Lower leg skin (tissue), 3 donors: Measurements from ENCODE around the gene SLC35D1.

ENCODE experiments used
- CTCF ChIP-seq, 3 donors: fragments of 450-650 bp; IDR thresholded peaks; one replicate each; pipeline ENCODE4 v1.5.1; 2016; ENCODE audit warnings: antibody characterized with exemption in 3 of 3, mild to moderate bottlenecking in 3 of 3, moderate library complexity in 2 of 3
- POLR2A ChIP-seq, 2 donors: fragments of 450-650 bp; IDR thresholded peaks; one replicate each; pipeline ENCODE4 v1.6.1; 2016 to 2017; ENCODE audit warnings: antibody characterized with exemption in 2 of 2, mild to moderate bottlenecking in 1 of 2, moderate library complexity in 1 of 2

DNA sequence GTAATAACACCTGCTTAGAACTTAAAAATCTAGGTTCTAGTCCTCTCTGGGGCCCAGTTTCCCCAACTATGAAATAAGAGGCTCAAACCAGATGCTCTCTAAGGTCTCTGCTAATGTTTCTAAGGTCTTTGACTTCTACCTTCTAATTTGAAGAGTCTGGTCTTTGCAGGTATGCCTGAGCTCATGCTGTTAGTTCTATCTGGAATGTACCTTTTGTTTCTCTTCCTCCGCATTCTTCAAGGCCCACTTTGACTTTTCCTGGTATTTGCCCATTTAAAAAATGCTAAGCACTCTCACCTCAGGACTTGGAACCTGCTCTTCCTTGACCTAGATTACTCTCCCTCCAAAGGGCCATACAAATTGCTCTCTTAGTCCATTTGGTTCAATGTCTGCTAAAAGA lies 13.5 kb downstream of the SLC35D1 start:
- no peak for TF ChIP-seq CTCF (IDR thresholded peaks at IDR 0.05)
- TF ChIP-seq POLR2A (IDR thresholded peaks at IDR 0.05): no peak
